HTR-8/SVneo (cell line): ENCODE data around the gene PBX3.

Experiments used
- DNase-seq: peaks from one replicate; pipeline ENCODE4 v3.0.0; 2011; ENCODE audit warnings: low spot score, mixed read lengths; ENCODE audit not compliant: insufficient read length
- FAIRE-seq: peaks from 2 replicates; lab custom pipeline; 2011; peaks lifted over from hg19 to GRCh38; lab: Jason Lieb, UNC

Gene PBX3

GRCh38 chr9:125929846-125930245, 182.7 kb downstream of the PBX3 start:
- FAIRE-seq = no peak

GRCh38 chr9:125931211-125931610, 184.0 kb downstream of the PBX3 start:
- no peak for DNase-seq
- no peak for FAIRE-seq

More at GRCh38 chr9:125929846-125930245, 182.7 kb downstream of the PBX3 start:
- DNase-seq = no peak

- FAIRE-seq (no peak), DNase-seq (peak; percentile 61)
Measured at GRCh38 chr9:125932012-125932411, 184.8 kb downstream of the PBX3 start.

- DNase-seq (no peak), FAIRE-seq (no peak)
Measured at GRCh38 chr9:125932746-125933455, 185.7 kb downstream of the PBX3 start.

GRCh38 chr9:125942125-125942524, 195.0 kb downstream of the PBX3 start:
- DNase-seq = no peak
- FAIRE-seq = no peak

GRCh38 chr9:125943831-125944230, 196.7 kb downstream of the PBX3 start:
- FAIRE-seq = no peak

GRCh38 chr9:125946397-125946796, 199.2 kb downstream of the PBX3 start:
- DNase-seq = no peak
- FAIRE-seq = no peak

More at GRCh38 chr9:125943831-125944230, 196.7 kb downstream of the PBX3 start:
- no peak for DNase-seq

GRCh38 chr9:125948887-125949596, 201.9 kb downstream of the PBX3 start:
- no peak for DNase-seq
- FAIRE-seq = no peak

- FAIRE-seq (no peak), DNase-seq (no peak)
Measured at GRCh38 chr9:125949703-125950460, 202.7 kb downstream of the PBX3 start.

- FAIRE-seq = no peak
- no peak for DNase-seq
Measured at GRCh38 chr9:125950880-125951471, 203.8 kb downstream of the PBX3 start.

- FAIRE-seq = no peak
- no peak for DNase-seq
Measured at GRCh38 chr9:125953314-125954019, 206.3 kb downstream of the PBX3 start.

GRCh38 chr9:125956102-125956501, 208.9 kb downstream of the PBX3 start:
- no peak for DNase-seq
- FAIRE-seq = no peak

GRCh38 chr9:125959315-125959714, 212.1 kb downstream of the PBX3 start:
- FAIRE-seq (no peak), DNase-seq (no peak)

- no peak for DNase-seq
- FAIRE-seq = no peak
Measured at GRCh38 chr9:125959951-125960619, 212.9 kb downstream of the PBX3 start.

GRCh38 chr9:125960626-125961025, 213.5 kb downstream of the PBX3 start:
- DNase-seq (no peak), FAIRE-seq (no peak)

- FAIRE-seq (no peak), DNase-seq (no peak)
Measured at GRCh38 chr9:125961072-125961471, 213.9 kb downstream of the PBX3 start.

- FAIRE-seq = no peak
- no peak for DNase-seq
Measured at GRCh38 chr9:125963932-125964331, 216.8 kb downstream of the PBX3 start.

- no peak for FAIRE-seq
- DNase-seq = no peak
Measured at GRCh38 chr9:125964702-125965225, 217.6 kb downstream of the PBX3 start.

- no peak for FAIRE-seq
- DNase-seq = no peak
Measured at GRCh38 chr9:125965477-125965876, 218.3 kb downstream of the PBX3 start.
